GM19468 (cell line): ENCODE results near the gene SLC26A11.
"Not testable (repeated sequence)": the region's sequence is repeated elsewhere in the genome, so short reads cannot be mapped to it uniquely, and the experiment has no call there.

ENCODE experiments used
- ATAC-seq: cut with Tn5 transposase; IDR thresholded peaks from one replicate; pipeline ENCODE4 v1.9.1; 2021; ENCODE audit warnings: mild to moderate bottlenecking, moderate library complexity, moderate number of reproducible peaks; ENCODE audit not compliant: unreplicated experiment; ENCODE audit errors: extremely low read depth

Gene SLC26A11

GRCh38 chr17:80295559-80295958, 75.3 kb downstream of the SLC26A11 start:
- ATAC-seq = no peak

GRCh38 chr17:80296221-80296620, 76.0 kb downstream of the SLC26A11 start:
- ATAC-seq = no peak

DNA sequence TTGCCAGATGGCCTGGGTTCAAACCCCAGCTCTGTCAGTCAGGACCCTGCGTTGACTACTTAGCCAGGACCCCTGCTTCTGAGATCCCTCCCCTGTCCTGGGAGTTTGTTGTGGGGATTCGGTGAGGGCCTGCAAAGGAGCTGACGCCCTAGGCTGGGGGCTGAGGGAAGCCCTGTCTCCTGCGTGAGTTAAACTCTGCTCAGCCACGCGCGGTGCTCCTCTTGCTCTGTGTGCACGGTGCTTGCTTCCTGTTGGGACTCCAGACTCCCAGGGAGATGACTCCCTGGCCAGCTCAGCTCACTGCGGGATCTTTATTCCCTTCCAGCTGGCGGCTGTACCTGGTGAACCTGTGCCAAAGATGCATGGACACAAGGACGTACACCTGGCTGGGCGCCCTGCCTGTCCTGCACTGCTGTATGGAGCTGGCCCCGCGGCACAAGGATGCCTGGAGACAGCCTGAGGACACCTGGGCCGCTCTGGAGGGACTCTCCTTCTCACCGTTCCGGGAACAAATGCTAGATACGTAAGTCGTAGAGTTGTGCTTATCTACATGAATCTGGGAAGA, 77.9 kb downstream of the SLC26A11 start:
- no peak for ATAC-seq

- not testable (repeated sequence) for ATAC-seq
Observed at GRCh38 chr17:80299350-80300100, 79.3 kb downstream of the SLC26A11 start.

DNA sequence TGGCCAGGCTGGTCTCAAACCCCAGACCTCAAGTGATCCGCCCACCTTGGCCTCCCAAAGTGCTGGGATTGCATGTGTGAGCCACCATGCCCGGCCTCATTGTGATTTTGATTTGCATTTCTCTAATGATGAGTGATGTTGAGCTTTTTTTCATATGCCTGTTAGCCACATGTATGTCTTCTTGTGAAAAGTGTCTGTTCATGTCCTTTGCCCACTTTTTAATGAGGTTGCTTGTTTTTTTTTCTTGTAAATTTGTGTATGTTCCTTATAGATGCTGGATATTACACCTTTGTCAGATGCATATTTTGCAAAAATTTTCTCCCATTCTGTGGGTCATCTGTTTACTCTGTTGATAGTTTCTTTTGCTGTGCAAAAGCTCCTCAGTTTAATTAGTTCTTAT, 80.5 kb downstream of the SLC26A11 start:
- not testable (repeated sequence) for ATAC-seq
